HG03571 (cell line): Measurements from ENCODE around the gene CBX2.

Source experiments
- ATAC-seq: cut with Tn5 transposase; IDR thresholded peaks from one replicate; pipeline ENCODE4 v1.9.1; 2021; ENCODE audit not compliant: unreplicated experiment

The CBX2 gene

DNA sequence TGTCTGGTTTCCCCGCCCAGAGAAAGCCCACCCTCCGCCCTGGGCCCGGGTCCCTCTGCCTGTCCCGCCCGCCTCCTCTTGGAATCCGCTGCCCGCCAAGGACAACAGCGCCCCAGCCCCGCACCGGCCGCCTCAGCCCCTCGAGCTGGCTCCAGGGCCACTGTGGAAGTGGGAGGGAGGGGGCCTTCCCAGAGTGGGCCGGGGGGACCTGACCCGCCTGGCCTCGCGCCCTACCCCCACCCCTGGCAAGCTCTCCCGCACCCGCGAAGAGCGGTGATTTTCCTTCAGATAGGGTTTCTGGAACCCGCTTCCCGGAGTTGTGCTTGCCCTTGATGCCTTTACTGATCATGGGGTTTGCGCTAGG, 21.2 kb downstream of the CBX2 start:
- ATAC-seq, result no peak

DNA sequence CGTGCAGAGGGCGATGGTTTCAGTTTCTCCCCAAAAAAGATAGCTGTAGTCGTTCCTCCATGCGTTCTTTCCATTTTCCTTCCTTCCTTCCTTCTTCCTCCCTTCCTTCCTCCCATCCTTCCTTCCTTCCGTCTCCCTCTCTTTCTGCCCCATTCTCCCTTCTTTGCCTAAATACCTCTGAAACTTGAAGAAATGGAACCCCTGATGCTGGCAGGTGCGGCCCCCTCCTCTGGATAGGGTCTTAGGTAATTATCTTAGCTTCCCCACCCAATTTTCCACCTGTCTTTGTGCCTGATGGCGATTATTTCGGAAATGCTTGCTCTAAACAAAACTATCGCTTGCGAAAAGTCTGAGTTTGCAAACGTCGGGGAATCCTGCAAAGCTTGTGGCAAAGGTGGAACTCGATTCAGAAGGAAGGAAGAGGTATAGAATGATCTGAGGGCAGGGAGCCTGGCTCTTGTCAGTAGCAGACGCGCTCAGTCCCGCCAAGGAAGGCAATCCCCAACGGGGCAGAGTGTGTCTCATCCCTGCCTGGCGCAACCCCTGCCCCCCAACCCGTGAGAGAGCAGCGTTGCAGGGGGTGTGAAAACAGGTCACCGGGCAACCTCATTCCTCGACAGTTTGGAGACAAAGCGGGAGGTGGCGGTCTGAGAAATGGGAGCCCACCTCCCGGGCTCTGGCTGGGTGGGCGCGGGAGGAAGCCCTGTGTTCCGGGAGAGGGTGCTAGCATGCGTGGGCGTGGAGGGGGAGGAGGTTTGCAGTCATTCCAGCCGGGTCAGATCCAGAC, 21.8 kb downstream of the CBX2 start:
- no peak for ATAC-seq

DNA sequence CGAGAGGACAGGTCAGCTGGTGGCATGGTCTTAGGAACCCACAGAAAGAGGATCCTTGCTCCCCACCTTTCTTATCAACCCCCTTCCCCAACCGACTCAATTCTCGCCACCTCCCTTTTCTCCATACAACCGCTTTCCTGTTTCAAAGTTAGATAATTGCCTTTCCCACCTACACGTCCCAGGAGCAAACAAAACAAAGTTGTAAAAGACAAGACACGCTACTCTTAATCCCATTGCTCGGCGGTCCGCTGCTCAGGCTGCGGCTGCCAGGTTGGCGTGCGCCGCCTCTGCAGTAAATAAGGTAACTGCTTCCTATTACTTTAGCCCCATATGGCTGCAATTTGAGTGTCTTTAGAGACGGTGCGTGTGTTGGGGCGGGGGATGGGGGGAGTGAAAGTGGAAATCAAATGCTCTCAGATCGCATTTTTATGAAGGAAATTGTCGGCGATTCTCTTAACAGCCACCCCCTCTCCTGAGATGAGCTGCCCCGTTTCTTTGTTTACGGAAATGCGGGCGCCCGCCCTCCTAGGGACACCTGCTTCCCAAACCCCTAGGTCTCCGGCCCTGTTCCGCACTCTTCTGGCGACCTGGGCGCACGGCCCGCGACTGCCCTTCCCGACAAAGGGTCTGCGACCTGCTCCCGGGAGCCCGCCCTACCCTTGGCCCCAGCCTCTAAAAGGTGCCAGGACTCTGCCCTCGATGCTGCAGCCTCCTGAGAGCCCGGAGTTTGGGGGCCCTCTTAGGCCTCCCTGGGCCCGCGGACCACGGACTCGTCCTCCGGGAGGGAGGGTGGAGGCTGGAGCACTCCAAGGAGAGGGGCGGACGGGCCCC, 22.6 kb downstream of the CBX2 start:
- ATAC-seq, result no peak

- no peak for ATAC-seq
Measured at GRCh38 chr17:79801156-79802038, 23.4 kb downstream of the CBX2 start.

GRCh38 chr17:79802039-79802735, 24.2 kb downstream of the CBX2 start:
- no peak for ATAC-seq

DNA sequence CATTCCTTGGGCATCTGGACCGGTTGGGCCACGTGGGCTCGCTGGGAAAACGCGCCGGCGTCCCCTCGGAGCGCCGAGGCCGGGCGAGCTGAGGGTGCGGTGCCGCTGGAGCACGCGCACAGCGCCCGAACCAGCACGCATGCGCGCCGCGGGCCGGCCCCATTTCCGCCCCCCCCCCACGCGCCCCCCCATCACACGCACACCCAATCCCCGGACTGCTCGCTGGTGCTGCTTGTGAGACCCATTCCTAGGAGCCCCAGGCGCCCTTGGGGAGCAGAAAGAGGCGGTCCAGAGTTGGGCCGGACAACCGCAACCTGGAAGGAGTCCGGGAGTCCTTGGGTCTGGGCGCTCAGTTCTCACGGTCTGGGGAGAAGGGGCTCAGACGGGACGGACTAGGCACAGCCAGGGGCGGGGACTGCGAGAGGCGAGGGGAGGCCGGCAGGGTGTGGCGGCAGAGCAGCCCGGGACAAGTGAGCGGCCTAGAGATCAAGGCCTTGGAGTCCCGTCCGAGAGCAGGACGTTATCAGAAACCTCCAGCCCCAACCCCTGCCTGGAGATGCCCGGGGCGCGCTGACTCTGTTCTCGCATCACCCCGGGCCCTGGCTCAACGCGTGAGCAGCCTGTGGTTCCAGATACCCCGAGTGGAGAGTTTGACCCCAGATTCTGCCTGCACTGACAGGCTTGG, 24.9 kb downstream of the CBX2 start:
- no peak for ATAC-seq

DNA sequence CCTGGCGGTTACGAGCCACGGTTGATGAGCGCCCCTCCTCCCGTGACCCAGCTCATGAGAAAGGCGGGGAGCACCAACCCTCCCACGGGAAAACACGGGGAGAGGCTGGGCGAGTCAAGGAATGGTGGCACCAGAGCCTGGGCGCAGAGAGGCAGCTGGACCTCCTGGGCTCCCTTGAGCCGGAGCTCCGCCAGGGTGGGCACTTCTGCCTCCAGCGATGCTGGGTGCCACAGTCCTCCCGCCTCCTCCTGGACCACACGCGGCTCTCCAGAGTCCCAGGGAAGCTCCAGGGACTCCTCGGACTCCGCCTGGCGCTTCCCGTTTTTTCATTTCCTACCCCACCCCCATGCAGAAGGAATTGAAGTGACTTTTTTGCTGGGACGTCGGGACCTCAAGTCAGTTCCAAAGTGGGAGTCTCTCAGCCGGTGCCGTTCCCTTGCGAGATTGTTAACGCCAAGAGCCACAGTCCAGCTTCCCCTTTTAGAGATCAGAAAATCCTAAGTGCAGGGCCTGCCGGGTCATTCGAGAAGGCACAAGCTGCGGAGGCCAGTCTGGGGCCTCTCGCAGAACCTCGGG, 25.6 kb downstream of the CBX2 start:
- no peak for ATAC-seq

DNA sequence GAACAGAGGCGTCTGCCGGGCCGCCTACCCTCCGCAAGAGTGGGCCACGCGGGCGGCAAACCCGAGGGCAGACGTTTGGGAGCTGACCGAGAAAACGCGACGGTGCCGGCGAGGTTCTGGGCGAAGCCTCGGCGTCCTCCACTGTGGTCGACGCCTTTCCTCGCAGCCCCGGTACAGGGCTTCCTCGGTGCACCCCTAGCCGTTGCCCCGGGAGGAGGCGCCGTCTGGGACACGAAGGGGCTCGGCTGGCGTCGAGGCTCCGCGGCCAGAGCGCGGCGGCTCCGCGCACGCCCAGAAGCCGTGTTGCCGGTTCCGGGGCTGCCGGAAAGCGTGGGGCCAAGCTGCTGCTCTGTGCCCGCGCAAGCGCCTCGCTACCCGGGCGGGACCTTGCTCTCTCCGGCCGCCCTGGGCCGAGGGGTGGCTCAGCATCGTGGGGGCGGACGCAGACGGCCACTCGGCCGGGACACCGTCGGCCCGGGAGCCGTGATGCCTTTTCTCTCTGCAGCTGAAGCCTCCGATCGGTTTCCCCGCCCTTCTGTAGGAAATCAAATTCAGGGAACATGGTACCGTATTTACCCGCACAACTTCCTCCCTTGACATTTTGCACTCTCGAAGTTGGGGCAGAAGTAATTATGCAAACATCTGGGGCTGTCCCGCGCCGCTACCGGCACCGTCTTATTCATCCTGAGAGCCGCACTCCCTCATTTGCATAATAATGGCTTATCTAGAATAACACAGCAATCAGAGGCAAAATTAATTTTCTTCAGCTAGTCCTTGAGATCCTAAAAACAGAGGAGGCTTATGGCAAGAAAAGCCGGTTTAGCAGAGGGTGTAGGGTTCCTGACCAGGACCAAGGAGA, 26.3 kb downstream of the CBX2 start:
- peak; percentile 67 for ATAC-seq

- no peak for ATAC-seq
Measured at GRCh38 chr17:79804856-79805696, 27.1 kb downstream of the CBX2 start.

DNA sequence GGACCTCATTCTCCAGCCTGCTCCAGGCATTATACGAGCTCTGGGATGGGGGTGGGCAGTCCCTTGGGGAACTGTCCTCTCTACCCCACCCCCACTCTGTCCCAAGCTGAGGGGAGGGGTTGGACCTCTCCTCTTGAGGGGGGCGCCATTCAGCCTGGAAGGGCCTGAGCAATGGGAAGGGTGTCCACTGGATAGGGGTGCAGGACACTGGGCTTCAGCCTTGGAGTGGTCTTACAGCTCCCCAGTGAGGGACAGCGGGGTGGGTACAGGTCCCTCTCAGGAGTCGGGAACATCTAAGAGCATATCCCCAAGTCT, 28.5 kb downstream of the CBX2 start:
- no peak for ATAC-seq

DNA sequence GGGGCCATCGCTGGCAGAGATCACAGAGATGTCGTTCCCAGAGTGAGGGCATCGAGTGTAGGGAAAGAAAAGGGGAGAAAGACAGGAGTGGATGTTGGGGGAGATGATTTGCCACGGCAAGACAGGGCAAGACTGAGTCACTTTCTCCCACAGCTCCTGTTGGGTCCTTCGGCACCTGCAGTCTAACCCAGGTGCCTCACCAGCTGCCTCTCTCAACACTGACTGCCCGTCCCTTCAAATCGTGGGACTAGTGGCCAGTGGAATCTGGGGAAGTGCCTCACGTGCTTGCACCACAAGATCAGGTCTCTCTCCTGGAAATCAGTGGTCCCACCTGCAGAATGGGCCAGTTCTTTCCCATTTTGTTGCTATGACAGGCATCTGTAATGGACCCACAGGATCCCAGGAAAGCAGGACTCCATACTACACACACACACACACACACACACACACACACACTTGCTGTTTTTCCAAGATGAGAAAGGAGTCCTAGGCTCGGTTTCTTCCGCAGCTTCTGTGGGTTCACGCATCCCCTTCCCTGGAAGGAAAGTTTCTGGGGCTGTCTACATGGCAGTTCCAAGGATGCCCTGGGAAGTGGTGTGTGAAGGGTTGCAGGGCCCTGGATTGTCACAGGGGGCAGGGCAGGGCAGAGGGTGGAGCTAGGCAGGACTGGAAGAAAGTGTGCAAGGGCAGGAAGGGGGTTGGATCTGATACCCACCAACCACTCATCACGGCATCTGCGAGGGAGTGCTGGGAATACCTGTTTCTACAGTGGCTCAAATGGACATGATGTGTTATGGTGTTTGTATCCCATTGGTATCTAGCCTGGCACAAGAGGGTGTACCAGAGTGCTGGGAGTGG, 29.1 kb downstream of the CBX2 start:
- no peak for ATAC-seq

- ATAC-seq, result no peak
Measured at GRCh38 chr17:79808763-79809529, 31.0 kb downstream of the CBX2 start.

DNA sequence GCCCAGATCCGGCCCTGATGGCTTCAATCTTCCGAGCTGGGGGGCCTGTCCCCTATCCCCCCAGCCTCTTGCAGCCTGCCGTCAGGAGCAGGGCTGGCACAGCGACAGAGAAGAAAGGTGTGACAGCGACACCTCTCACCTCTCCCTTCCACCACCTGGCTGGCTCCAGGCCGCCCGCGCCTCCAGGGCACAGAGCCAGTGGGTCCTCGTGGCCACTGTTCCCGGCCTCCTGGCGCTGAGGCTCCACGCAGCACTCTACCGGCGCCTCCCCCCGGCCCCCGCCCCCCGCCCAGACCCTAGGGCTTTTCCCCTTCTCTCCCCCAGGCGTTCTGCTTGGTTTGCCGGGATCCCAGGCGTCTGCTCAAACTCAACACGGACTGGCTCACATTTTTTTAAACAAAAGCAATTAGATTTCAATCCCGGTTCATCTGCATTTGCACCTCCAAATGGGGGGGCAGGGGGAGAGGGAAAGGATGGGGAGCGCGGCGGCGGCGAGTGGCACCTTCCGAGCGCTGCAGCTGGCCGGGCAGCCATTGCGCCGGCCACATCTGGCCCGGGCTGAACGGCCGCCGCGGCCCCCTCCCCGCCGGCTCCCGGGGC, 31.7 kb downstream of the CBX2 start:
- ATAC-seq, result no peak

DNA sequence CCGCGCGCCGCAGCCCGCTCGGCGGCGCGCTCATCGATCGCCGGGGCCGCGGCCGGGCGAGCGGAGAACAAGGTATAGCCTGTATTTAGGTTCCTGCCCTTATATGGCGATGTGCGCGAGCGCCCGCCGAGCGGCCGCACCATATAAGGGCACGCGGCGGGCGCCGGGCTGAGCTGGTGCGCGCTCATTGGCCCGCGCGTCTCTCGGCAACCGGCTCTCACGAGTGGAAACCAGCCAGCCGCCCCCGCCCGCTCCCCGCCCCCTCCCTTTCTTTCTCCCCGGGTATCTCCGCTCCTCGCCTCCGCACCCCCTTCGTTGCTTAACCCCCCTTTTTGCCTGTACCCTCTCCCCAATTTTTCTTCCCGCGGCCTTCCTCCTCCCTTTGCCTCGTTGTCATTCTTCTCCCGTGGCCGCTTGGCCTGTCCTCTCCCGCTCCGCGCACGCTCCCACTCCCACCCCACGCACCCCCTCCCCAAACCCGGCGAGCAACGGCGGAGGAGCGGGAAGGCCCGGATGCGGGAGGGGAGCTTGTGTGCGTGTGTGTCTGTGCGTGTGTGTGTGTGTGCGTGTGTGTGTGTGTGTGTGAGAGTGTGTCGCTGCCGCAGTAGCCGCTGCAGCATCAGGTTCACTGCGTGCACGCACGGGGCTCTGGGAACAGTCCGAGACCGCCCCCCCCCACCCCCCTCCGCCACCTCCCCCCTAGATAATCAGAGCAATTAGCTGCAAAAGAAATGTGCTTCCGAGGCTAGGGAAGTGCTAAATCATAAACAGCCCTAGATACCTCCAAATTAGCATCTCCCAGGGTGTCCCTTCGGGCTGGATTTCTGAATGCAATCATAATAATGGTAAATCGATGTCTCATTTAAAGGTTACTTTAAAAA, 32.4 kb downstream of the CBX2 start:
- peak; percentile 75 for ATAC-seq
